Mammary epithelial cell (primary cell): Measurements from ENCODE around the gene ABCD3.

ENCODE experiments used
- EZH2 ChIP-seq: IDR thresholded peaks from 2 replicates; pipeline ENCODE4 v1.6.1; 2012; ENCODE audit warnings: low read length, inconsistent platforms, borderline replicate concordance
- TF ChIP-seq, protein P1 (sequence below), 2 donors: IDR thresholded peaks in 1 of 2; conservative IDR thresholded peaks in 1 of 2; 2 replicates each; pipeline ENCODE4 v1.5.1; 2011 to 2012; ENCODE audit warnings: inconsistent platforms in 2 of 2, low read length in 2 of 2, mild to moderate bottlenecking in 2 of 2, control low read depth in 1 of 2, low read depth in 1 of 2; ENCODE audit not compliant: insufficient read depth in 1 of 2; ENCODE audit errors: extremely low read depth in 1 of 2

DNA sequence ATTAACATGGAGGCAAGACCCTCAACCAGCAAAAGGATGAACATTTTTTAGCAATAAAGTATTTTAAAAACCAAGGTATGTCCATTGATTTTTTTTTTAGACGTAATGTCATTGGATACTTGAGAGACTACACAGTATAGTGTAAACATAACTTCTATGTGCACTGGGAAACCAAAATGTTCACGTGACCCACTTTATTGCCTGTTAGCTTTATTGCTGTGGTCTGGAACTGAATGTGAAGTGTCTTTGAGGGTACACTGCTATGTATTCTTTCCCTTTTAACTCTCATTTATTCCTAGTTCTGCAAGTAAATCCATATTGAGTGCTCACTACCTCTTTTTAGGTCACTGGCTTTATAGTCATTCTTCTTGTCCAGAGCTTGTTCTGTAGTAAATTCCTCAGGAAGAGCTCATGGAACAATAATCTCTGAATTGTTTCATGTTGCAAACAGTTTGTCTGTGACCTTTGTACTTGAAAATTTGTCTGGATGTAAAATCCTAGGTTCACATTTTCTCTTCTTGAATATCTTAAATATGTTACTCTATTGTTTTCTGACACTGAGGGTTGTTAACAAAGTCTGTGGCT, 20.6 kb downstream of the ABCD3 start:
- TF ChIP-seq, protein P1, sequence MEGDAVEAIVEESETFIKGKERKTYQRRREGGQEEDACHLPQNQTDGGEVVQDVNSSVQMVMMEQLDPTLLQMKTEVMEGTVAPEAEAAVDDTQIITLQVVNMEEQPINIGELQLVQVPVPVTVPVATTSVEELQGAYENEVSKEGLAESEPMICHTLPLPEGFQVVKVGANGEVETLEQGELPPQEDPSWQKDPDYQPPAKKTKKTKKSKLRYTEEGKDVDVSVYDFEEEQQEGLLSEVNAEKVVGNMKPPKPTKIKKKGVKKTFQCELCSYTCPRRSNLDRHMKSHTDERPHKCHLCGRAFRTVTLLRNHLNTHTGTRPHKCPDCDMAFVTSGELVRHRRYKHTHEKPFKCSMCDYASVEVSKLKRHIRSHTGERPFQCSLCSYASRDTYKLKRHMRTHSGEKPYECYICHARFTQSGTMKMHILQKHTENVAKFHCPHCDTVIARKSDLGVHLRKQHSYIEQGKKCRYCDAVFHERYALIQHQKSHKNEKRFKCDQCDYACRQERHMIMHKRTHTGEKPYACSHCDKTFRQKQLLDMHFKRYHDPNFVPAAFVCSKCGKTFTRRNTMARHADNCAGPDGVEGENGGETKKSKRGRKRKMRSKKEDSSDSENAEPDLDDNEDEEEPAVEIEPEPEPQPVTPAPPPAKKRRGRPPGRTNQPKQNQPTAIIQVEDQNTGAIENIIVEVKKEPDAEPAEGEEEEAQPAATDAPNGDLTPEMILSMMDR (conservative IDR thresholded peaks at IDR 0.05 in 1 of 2, IDR thresholded peaks at IDR 0.05 in 1 of 2; ENCODE audit: extremely low read depth in 1 of 2, insufficient read depth in 1 of 2, low read depth in 1 of 2, low read length in 2 of 2), result no peak
- no peak for TF ChIP-seq EZH2
